Stimulated activated CD8-positive, alpha-beta memory T cell treated with anti-CD3 and anti-CD28 coated beads, Interleukin-2, amount 100 ng/mL, for 1 hour (primary cell): ENCODE data around the gene GTPBP4.
"Not testable (repeated sequence)": the region's sequence is repeated elsewhere in the genome, so short reads cannot be mapped to it uniquely, and the experiment has no call there.

ENCODE experiments used
- DNase-seq, 2 donors: peaks; one replicate each; pipeline ENCODE4 v3.0.0-alpha.2; 2020; ENCODE audit warnings: low read depth in 2 of 2

The GTPBP4 gene

DNA sequence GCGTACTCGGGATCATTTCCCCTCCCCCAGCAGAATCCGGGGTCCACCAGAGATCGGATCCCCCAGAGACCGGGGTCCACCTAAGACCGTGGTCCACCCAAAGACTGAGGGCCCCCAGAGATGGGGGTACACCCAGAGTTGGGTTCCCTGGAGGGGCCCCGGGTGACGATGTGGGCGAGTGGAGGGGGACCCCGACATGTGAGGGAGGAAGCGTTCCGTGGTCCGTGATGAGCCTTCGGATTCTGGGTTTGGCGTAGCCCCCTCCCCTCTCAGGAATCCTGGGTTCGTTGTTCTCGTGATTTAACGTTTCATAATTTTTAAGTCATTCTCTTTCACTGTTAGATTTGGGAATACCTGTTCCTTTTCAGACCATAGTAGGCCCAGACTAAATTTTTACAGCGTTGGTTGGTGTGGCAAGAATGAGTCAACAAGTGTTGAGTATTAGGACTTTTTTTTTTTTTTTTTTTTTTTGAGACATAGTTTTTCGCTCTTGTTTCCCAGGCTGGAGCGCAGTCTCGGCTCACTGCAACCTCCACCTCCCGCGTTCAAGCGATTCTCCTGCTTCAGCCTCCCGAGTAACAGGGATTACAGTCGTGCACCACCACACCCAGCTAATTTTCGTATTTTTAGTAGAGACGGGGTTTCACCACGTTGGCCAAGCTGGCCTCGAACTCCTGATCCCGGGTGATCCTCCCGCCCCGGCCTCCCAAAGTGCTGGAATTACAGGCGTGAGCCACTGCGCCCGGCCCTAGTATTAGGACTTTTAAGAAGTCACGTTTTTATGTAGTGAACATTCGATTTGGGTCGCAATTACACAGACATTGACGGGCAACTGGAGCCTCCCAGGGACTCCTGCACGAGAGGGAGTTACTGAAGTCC, 672 bp downstream of the GTPBP4 start:
- DNase-seq: peak in 1 of 2 donors; percentile 4

DNA sequence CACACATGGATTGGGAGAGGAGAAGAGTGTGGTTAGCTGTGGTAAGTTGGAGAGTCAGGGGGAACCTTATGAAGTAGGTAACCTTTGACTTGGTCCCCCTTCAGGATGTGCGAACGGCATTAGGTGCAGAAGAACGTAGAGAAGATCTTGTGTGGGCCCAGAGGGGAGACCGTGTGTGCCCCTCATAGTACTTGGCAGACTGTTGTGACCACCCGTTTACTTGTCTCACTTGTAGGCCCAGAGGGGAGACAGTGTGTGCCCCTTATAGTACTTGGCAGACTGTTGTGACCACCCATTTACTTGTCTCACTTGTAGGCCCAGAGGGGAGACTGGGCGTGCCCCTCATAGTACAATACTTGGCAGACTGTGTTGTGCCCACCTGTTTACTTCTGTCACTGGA, 2.6 kb downstream of the GTPBP4 start:
- DNase-seq: no peak

DNA sequence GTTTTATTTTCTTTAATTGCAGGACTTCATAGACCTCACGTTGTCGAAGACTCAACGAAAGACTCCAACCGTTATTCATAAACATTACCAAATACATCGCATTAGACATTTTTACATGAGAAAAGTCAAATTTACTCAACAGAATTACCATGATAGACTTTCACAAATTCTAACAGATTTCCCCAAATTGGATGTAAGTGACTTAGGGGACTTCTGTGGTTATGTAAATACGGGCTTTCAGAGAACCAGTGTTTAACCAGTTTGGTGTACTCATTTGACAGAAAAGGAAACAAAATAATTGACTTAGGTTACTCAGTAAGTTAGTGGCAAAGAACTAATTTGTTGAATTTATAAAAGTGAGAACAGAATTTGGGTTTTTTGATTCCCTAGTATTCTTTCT, 4.2 kb downstream of the GTPBP4 start:
- no peak for DNase-seq

DNA sequence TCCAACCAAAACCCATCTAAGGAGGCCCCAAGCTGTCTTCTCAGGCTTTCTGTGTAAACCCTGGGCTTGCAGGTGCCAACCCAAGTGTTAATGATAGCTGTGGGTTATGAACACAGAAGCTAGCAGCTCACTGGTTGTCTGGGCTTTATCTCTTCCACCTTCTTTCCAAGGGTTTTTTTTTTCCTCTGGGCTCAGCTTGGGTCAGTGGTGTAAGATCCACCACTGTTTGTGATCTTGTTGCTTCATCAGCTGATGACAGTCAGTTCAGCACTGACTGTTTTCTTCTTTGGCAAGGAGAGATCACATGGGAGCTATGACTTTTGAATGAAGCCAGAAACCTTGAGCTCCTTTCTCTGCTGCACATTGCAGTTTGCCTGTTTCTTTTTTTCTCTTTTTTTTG, 4.6 kb downstream of the GTPBP4 start:
- DNase-seq: no peak

DNA sequence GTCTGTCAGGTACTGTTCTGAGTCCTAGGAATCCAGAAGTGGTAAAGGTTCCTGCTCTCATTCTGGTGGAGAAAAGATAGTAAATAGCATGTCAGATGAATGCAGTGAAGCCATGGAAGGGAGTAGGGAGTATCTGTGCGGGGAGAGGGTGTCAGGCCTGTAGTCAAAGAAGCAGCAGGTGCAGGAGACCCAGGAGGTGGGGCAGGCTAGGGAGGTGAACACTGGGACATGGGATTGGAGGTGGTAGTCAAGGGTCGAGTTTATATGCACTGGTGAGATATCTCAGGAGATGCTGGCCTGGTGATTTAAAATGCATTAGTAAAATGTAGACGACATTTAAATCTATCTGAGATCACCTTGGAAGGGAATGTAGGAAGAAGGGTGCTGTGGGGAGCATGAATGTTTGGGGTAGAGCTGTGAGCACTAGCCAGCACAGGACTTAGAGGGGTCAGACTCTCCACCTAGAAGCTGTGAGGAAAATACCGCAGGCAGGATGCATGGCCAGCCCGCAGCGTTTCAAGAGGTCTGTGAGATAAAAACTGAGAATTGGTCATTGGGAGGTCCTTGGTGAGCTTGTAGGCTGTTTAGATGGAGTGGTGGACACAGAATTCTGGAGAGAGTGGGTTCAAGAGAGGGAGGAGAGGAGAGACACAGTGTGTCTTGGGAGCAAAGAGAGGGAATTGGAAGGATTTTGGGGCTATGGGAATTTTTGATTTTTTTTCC, 6.8 kb downstream of the GTPBP4 start:
- DNase-seq: no peak

DNA sequence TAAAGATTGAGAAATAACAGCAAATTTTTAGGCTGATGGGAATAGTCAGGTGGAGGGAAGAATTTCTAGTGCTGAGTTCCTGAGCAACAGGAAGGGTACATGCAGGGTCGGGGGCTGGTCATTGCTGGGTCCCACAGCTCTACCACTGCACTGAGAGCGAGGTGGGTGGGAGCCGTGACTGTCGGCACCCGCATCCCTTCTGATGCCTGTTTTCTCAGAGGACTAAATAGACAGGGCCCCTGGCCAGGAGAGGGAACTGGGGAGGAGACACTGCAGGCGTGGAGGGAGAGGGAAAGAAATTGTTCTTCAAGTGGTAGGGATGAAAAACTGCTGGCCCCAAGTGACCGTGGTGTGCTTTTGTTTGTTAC, 7.3 kb downstream of the GTPBP4 start:
- DNase-seq: no peak

DNA sequence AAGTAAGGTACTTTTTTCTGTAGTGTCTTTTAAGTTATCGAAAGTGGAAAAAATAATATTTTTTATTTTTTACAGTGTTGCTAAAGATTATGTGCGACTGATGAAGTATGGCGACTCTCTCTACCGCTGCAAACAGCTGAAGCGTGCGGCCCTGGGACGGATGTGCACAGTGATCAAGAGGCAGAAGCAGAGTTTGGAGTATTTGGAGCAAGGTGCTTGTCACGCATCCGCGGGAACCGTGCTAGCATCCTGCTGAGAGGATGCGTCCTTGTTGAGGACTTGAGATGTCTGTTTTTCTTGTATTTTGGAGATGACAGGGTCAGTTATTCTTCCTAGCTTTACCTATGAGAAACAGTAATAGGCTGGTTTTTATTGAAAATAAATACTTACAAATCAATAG, 7.8 kb downstream of the GTPBP4 start:
- DNase-seq: no peak

DNA sequence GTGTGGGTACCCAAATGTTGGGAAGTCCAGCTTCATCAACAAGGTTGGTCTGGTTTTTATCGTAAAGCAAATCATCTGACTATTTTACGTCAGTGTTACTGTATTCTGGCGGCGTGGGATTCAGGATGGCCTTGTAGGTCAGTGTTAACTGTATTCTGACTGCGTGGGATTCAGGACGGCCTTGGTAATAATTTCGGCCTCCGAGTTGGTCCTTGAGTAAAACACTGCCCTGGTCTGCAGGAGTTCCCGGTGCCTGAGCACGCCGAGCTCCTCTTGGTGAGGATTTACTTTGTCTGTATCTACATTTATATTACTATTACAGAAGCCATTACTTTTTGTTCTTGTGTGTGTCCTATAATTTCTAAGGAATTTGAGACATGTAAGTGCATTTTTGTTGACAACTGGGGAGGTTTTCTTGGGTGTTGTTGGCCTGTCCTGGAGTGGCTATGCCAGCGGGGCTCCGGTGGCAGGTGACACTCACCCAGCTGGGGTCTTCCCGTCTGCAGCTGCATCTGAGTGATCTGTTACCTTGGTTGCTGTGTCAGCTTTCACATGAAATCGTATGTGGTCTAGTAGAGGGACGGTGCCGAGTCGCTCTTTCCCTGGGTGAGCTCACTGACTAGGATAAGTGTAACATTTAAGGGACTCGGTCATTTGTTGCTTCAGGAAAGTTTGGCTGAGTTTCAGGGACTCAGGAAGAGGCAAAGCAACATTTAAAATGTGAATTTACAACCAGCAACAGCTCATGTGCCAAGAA, 9.2 kb downstream of the GTPBP4 start:
- no peak for DNase-seq

DNA sequence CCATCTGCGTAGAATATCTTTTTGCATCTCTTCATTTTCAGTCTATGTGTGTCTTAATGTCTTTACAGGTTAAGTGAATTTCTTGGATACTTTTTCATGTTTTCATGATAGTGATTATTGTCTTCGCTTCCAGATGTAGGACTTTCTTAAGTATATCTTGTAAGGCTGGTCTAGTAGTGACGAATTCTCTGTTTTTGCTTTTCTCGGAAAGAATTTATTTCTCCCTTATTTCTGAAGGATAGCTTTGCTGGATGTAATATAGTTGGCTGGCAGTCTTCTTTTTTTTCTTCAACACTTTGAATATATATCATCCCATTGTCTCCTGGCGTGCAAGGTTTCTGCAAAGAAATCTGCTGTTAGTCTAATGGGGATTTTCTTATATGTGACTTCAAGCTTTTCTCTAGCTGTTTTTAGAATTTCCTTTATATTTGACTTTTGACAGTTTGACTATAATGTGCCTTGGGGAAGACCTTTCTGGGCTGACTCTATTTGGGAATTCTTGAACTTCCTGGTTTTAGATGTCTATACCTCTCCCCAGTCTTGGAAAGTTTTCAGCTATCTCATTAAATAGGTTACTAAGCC, 14.3 kb downstream of the GTPBP4 start:
- DNase-seq: no peak

DNA sequence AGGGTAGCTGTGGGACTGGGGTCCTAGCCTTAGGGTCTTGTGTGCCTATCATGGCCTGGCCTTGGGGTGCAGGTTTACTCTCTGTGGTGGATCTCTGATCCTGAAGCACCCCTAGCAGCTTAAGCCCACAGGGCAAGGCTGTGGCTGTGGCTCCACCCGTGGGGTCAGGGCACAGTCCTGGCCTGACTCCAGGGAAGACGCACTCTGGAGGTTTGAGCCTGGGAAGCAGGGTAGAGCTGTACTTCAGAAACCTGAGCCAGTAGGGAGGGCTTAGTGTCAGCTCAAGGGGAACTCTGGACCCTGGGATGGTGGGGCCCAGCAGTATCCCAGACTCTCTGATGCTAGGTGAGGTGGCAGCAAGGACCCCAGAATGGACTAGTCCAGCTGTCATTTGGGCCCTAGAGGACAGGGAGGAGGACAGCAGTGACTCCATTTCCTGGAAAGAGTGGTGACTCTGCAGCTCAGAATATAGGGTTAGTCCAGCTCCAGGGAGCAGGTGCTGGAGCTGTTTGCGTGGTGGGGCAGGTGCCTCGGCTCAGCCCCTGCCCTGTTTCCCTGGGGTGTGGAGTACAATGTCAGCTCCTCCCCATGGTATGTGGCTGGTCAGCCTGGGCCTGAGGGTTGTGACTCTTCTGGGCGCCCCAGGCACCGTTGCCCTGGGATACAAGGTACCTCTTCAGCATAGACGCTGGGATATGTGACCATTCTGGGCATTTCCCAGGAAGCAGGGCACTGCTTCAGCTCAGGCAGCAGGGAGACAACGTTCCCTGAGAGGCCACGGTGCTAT, 15.8 kb downstream of the GTPBP4 start:
- no peak for DNase-seq

DNA sequence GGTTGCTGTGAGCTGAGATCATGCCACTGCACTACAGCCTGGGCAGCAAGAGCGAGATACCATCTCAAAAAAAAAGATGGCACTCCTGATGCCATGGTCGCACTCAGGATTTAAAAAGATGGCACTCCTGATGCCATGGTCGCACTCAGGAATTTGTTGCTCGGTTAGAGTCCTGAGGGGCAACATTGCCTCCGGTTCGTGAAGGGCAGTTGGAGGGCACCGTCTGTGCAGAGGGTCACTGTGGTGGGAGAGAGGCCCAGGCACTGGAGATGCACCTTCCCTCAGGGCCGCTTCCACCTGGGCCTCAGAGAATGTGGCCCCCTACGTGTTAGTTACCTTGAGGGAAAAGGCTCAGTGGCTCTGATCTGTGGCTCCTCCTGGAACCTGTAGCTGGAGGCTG, 18.3 kb downstream of the GTPBP4 start:
- DNase-seq: no peak

DNA sequence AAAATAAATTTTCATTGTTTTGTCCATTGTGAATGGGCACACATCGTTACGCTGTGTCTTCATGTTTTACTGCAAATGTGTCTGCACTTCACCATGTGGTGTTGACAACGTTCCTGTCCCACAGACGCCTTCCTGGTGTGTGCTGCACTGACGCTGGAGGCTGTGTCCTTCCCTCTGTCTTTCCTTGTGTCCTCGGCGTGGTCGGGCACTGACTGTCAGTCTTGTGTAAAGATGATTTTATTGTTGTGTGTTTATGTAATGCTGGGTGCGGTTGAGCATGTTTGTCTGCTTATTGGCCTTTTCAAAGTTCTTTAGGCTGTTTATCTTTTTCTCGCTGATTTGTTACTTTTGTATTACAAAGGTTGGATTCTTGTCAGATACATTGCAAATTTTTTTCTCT, 19.3 kb downstream of the GTPBP4 start:
- DNase-seq: no peak

DNA sequence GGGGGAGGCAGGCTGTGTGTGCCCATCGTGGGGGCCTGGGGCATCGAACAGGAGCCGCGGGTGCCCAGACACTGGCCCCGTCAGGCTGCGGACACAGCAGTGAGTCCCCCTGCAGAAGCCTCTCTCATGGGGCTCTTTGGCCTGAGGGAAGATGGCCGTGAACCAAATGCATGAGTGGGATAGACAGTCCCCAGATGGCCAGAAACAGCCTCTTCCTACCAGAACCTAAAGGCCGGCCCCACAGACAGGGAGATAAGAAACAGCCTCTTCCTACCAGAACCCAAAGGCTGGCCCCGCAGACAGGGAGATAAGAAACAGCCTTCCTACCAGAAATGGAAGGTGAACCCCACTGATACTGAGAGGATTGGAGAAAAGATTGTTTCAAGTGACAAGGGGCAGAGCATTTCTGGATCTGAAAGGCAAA, 20.8 kb downstream of the GTPBP4 start:
- no peak for DNase-seq

DNA sequence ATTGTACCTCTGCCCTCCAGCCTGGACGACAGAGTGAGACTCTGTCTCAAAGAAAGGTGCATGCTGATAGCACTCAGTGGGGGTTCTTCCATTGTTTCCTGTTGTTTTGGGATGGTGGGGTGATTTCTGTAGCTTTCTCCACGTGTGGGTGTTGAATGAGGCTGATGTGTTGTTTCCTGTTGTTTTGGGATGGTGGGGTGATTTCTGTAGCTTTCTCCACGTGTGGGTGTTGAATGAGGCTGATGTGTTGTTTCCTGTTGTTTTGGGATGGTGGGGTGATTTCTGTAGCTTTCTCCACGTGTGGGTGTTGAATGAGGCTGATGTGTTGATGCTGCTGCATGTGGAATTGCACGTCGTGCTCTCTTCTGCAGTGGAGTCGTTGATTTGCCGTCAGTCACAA, 21.7 kb downstream of the GTPBP4 start:
- not testable (repeated sequence) for DNase-seq

DNA sequence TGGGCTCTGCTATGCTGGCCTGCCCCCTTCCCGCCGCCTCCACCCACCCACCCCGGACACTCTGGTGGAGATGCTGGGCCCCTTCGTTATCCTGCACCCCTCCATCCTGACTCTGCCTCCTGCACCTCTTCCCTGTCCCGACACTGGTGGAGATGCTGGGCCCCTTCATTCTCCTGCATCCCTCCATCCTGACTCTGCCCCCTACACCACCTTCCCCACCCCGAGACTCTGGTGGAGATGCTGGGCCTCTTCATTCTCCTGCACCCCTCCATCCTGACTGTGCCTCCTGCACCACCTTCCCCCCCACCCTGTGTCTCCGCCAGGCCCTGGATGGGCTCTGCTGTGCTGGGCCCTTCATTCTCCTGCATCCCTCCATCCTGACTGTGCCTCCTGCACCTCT, 22.5 kb downstream of the GTPBP4 start:
- DNase-seq: no peak

DNA sequence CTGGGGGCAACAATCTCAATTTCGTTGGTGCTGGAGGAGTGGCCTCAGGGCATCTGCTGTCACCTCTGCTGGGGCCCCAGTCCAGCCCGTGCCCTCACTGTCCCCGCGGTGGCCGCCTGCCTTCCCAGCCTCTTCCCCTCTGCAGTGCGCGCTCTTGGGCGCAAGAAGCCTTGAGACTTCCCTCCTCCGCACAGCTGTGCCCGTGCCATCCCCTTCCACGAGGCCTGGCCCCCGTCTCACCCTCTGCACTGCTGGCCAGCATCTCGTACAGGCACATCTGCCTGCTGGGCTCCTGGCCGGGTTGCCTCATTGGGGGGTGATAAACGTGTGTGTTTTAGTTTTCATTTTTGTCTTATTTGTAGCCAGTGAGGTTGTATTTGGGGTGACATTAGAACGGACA, 23.5 kb downstream of the GTPBP4 start:
- DNase-seq: no peak

DNA sequence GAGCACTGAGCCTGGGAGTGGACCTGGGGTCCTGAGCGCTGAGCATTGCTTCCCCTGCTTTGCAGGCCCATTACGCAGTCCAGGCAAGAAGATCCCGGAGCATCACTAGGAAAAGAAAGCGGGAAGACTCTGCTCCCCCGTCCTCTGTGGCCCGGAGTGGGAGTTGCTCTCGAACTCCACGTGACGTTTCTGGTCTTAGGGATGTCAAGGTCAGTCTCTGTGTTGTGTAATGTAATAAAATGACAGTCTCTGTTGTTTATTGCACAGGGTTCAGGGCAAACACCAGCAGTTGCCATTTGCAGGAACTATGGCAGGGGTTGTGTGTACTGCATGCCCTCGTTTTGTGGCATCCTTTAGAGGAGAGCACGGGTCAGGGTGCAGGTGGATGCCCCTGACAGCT, 27.5 kb downstream of the GTPBP4 start:
- no peak for DNase-seq

DNA sequence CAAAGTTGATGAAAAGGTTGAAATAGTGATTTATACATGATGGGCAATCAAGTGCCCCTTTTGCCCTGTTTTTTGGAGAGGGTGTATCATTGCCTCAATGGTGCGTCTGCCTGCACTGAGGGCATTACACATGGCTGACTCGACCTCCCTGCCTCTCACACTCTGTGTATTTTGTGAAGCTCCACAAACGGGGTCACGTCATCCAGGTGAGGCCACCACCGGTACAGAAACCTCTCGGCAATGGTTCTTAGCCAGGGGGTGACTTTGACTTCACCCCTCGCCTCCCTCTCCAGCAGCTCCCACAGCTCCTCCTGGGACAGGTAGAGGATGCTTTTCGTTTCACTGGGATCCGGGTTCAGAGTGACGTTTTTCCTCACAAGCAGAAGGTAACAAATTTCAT, 31.1 kb downstream of the GTPBP4 start:
- DNase-seq: no peak

DNA sequence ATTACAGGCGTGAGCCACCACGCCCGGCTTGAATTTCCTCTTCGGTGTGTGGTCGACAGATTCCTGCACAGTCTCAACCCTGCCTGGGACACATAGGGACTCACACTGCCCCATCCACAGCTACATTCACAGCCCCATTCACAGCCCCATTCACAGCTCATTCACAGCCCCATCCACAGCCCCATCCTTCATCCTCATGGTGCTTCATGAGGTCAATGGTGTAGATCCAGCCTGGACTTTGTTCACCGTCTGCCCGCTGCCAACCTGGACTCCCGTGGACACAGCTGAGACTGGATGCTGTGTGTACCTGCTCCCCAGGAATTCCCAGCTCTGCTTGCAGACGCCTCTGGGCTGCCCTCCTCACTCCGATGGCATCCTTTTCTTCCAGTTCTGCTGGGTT, 32.2 kb downstream of the GTPBP4 start:
- no peak for DNase-seq

DNA sequence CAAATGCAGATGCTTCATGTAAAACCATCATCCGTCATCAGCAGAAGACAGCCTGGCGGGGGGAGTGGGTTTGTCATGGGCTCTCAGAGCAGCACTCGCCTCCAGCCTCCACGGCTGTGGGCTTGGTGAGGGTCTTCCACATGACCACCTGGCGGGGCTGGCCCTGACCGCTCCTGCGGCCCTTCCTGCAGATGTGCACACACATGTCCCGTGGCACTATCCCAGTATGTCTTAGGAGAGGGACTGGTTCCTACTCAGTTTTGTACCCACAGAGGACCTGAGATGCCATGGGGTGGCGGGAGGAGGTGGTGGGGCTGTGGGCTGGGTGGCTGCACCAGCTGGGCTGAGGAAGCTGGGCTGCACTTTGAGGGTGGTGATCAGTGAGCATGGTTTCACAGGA, 32.7 kb downstream of the GTPBP4 start:
- DNase-seq: no peak

DNA sequence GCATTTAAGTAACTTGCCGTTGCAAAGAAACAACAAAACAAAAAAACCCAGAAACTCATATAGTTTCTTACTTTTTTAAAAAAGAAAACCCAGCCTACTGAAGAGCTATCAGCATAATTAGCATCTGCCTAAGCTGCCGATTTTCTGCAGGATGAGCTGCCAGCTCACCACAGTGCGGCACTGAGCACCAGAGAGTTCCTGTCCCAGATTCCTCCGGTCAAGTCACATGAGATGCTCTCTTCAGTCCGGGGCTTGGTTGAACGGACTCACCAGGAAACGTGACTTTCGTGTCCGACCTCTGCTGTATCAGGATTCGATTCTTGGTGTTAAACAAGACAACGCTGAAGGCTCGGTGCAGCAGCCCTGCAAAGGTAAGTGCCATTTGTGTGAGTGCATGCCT, 34.2 kb downstream of the GTPBP4 start:
- DNase-seq: no peak
